ENCODE data around the gene ALAS2.
"Not testable (repeated sequence)": the region's sequence is repeated elsewhere in the genome, so short reads cannot be mapped to it uniquely, and the experiment has no call there.

- TF ChIP-seq CTCF (IDR thresholded peaks at IDR 0.05; ENCODE audit: low read depth, low read length, missing input control); FOXA1 (IDR thresholded peaks at IDR 0.05); TAF1 (conservative IDR thresholded peaks at IDR 0.05); SP1 (IDR thresholded peaks at IDR 0.05); GABPA (IDR thresholded peaks at IDR 0.05 in 1 of 2, conservative IDR thresholded peaks at IDR 0.05 in 1 of 2); MAX (IDR thresholded peaks at IDR 0.05); JUND (IDR thresholded peaks at IDR 0.05); ZBTB33 (IDR thresholded peaks at IDR 0.05): not testable (repeated sequence)
- TF ChIP-seq, protein P1, sequence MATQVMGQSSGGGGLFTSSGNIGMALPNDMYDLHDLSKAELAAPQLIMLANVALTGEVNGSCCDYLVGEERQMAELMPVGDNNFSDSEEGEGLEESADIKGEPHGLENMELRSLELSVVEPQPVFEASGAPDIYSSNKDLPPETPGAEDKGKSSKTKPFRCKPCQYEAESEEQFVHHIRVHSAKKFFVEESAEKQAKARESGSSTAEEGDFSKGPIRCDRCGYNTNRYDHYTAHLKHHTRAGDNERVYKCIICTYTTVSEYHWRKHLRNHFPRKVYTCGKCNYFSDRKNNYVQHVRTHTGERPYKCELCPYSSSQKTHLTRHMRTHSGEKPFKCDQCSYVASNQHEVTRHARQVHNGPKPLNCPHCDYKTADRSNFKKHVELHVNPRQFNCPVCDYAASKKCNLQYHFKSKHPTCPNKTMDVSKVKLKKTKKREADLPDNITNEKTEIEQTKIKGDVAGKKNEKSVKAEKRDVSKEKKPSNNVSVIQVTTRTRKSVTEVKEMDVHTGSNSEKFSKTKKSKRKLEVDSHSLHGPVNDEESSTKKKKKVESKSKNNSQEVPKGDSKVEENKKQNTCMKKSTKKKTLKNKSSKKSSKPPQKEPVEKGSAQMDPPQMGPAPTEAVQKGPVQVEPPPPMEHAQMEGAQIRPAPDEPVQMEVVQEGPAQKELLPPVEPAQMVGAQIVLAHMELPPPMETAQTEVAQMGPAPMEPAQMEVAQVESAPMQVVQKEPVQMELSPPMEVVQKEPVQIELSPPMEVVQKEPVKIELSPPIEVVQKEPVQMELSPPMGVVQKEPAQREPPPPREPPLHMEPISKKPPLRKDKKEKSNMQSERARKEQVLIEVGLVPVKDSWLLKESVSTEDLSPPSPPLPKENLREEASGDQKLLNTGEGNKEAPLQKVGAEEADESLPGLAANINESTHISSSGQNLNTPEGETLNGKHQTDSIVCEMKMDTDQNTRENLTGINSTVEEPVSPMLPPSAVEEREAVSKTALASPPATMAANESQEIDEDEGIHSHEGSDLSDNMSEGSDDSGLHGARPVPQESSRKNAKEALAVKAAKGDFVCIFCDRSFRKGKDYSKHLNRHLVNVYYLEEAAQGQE (IDR thresholded peaks at IDR 0.05): not testable (repeated sequence)
- TF ChIP-seq, protein P2, sequence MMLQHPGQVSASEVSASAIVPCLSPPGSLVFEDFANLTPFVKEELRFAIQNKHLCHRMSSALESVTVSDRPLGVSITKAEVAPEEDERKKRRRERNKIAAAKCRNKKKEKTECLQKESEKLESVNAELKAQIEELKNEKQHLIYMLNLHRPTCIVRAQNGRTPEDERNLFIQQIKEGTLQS (IDR thresholded peaks at IDR 0.05): not testable (repeated sequence)
These were observed 19.8 kb upstream of the ALAS2 start for GRCh38 chrX:55050599-55050998.
